HCT116 (cell line): Measurements from ENCODE around the gene ADARB2. TPM values are rescaled to one million over a fixed set of nuclear protein-coding genes. Genes with fewer than 3 reads are reported as not detected.

Experiments used
- ATAC-seq: fragments of 200-7000 bp; cut with Tn5 transposase; 2 replicates; pipeline ENCODE4 v1.9.1; 2020; ENCODE audit warnings: mild to moderate bottlenecking, moderate library complexity
- BruUV-seq: library from RNA; stranded (reverse); fragments of 400-500 nt; replicated peaks from 2 replicates; lab custom pipeline; 2021; lab: Mats Ljungman, UMichigan
- CTCF ChIA-PET: fragments of 300-600 bp; sonication (Branson Sonifier 250); formaldehyde crosslinking; loops from one replicate; lab custom pipeline; 2021; ENCODE audit warnings: antibody characterized with exemption; lab: Charles Lee
- POLR2A ChIA-PET: fragments of 300-600, 350-600 bp; sonication (Branson Sonifier 250); formaldehyde crosslinking; loops from one replicate; lab custom pipeline; 2021; ENCODE audit warnings: antibody characterized with exemption; lab: Charles Lee
- RAD21 ChIA-PET, 2 experiments: fragments of 300-600 bp; sonication (Branson Sonifier 250); formaldehyde crosslinking; loops; one replicate each; lab custom pipeline; 2023; ENCODE audit warnings: low total read pairs in 2 of 2; ENCODE audit not compliant: uncharacterized antibody in 2 of 2, unreplicated experiment in 2 of 2, low non-redundant PET in 1 of 2; lab: Charles Lee
- DNase-seq: peaks from one replicate; pipeline ENCODE4 v3.0.0-alpha.2; 2010; ENCODE audit warnings: low read depth, low spot score
- H2AFZ ChIP-seq: fragments of 200-600 bp; shearing (Covaris generic), sonication (generic); 2 replicates; pipeline ENCODE4 v1.6.1; 2017; ENCODE audit warnings: low read depth, mixed run types, mixed read lengths, antibody characterized with exemption, low read length; ENCODE audit not compliant: poor library complexity, severe bottlenecking
- H3K27ac ChIP-seq: 2 replicates; pipeline ENCODE4 v1.5.1; 2012; ENCODE audit warnings: low read depth, low read length
- H3K27me3 ChIP-seq: fragments of 200-600 bp; sonication (generic); 2 replicates; pipeline ENCODE4 v1.6.1; 2016; ENCODE audit warnings: mixed run types, low read length, mixed read lengths; ENCODE audit not compliant: insufficient read depth
- H3K36me3 ChIP-seq, 2 experiments: fragments of 200-500 bp in 1 of 2; fragments of 200-600 bp in 1 of 2; sonication (Bioruptor generic) in 1 of 2; sonication (generic) in 1 of 2; 2 replicates each; pipeline versions ENCODE4 v1.5.1 to v1.6.1; 2014 to 2016; ENCODE audit warnings: low read length in 2 of 2, inconsistent platforms in 1 of 2, mixed read lengths in 1 of 2, mixed run types in 1 of 2; ENCODE audit not compliant: insufficient read depth in 2 of 2, control insufficient read depth in 1 of 2
- H3K4me1 ChIP-seq, 2 experiments: fragments of 200-600 bp in 1 of 2; sonication (generic) in 1 of 2; 2 replicates each; pipeline versions ENCODE4 v1.5.1 to v1.6.1; 2012 to 2017; ENCODE audit warnings: low read length in 2 of 2, inconsistent platforms in 1 of 2, mild to moderate bottlenecking in 1 of 2, mixed read lengths in 1 of 2, mixed run types in 1 of 2, moderate library complexity in 1 of 2; ENCODE audit not compliant: insufficient read depth in 2 of 2, control insufficient read depth in 1 of 2
- H3K4me2 ChIP-seq: fragments of 200-600 bp; sonication (generic); 2 replicates; pipeline ENCODE4 v1.6.1; 2017; ENCODE audit warnings: mixed run types, low read length, mixed read lengths
- H3K4me3 ChIP-seq, 2 experiments: fragments of 200-600 bp in 1 of 2; sonication (generic) in 1 of 2; replicated peaks in 1 of 2; 2 replicates each; pipeline ENCODE4 v1.5.1; 2011 to 2016; ENCODE audit warnings: low read length in 2 of 2, control low read depth in 1 of 2, low read depth in 1 of 2, mild to moderate bottlenecking in 1 of 2, mixed read lengths in 1 of 2, mixed run types in 1 of 2
- H3K79me2 ChIP-seq: fragments of 200-600 bp; sonication (generic); 2 replicates; pipeline ENCODE4 v1.6.1; 2017; ENCODE audit warnings: mild to moderate bottlenecking, mixed run types, low read length, moderate library complexity, mixed read lengths; ENCODE audit not compliant: insufficient read depth
- H3K9ac ChIP-seq: fragments of 200-600 bp; sonication (generic); 2 replicates; pipeline ENCODE4 v1.6.1; 2016; ENCODE audit warnings: low read length, mixed read lengths
- H3K9me2 ChIP-seq: fragments of 200-600 bp; sonication (generic), shearing (Covaris generic); 2 replicates; pipeline ENCODE4 v1.6.1; 2017; ENCODE audit warnings: mixed run types, mild to moderate bottlenecking, moderate library complexity; ENCODE audit not compliant: insufficient read depth
- H3K9me3 ChIP-seq, 2 experiments: fragments of 200-500 bp in 1 of 2; fragments of 200-600 bp in 1 of 2; sonication (Bioruptor generic) in 1 of 2; sonication (generic) in 1 of 2; 2 replicates each; pipeline ENCODE4 v1.6.1; 2014 to 2017; ENCODE audit warnings: low read length in 2 of 2, mixed read lengths in 2 of 2, inconsistent platforms in 1 of 2, low read depth in 1 of 2, mild to moderate bottlenecking in 1 of 2, mixed run types in 1 of 2, moderate library complexity in 1 of 2; ENCODE audit not compliant: control insufficient read depth in 1 of 2, insufficient read depth in 1 of 2
- H4K20me1 ChIP-seq: fragments of 200-600 bp; sonication (generic), shearing (Covaris generic); 2 replicates; pipeline ENCODE4 v1.6.1; 2017; ENCODE audit warnings: mixed run types, mild to moderate bottlenecking, moderate library complexity; ENCODE audit not compliant: insufficient read depth
- ATF3 ChIP-seq: IDR thresholded peaks from 2 replicates; pipeline ENCODE4 v1.6.1; 2012
- CBX3 ChIP-seq: IDR thresholded peaks from 2 replicates; pipeline ENCODE4 v1.6.1; 2012; ENCODE audit warnings: low read depth
- EGR1 ChIP-seq: IDR thresholded peaks from 2 replicates; pipeline ENCODE4 v1.6.1; 2012; ENCODE audit warnings: low read depth
- ELF1 ChIP-seq: IDR thresholded peaks from 2 replicates; pipeline ENCODE4 v1.6.1; 2012; ENCODE audit warnings: low read depth, borderline replicate concordance
- EZH2 ChIP-seq: fragments of 200-600 bp; sonication (generic); IDR thresholded peaks from 2 replicates; pipeline ENCODE4 v1.6.1; 2017; ENCODE audit warnings: antibody characterized with exemption, mixed run types
- EZH2phosphoT487 ChIP-seq: fragments of 200-600 bp; IDR thresholded peaks from 2 replicates; pipeline ENCODE4 v1.6.1; 2018; ENCODE audit warnings: antibody characterized with exemption, borderline replicate concordance
- FOSL1 ChIP-seq: IDR thresholded peaks from 2 replicates; pipeline ENCODE4 v1.6.1; 2012; ENCODE audit warnings: low read depth
- JUND ChIP-seq: IDR thresholded peaks from 2 replicates; pipeline ENCODE4 v1.6.1; 2012
- POLR2A ChIP-seq: IDR thresholded peaks from 2 replicates; pipeline ENCODE4 v1.7.0; 2011; ENCODE audit warnings: borderline replicate concordance; ENCODE audit not compliant: insufficient read depth, insufficient read length; ENCODE audit errors: extremely low read depth
- POLR2AphosphoS5 ChIP-seq: IDR thresholded peaks from 2 replicates; pipeline ENCODE4 v1.6.1; 2011; ENCODE audit warnings: mild to moderate bottlenecking, low read depth, low read length, moderate library complexity
- SIN3A ChIP-seq: IDR thresholded peaks from 2 replicates; pipeline ENCODE4 v1.6.1; 2012; ENCODE audit warnings: low read depth
- SRF ChIP-seq: IDR thresholded peaks from 2 replicates; pipeline ENCODE4 v1.6.1; 2012; ENCODE audit warnings: low read depth
- TCF7L2 ChIP-seq: IDR thresholded peaks from 2 replicates; pipeline ENCODE4 v1.7.0; 2011; ENCODE audit warnings: borderline replicate concordance, inconsistent platforms; ENCODE audit not compliant: insufficient read depth, insufficient read length; ENCODE audit errors: extremely low read depth
- YY1 ChIP-seq: IDR thresholded peaks from 2 replicates; pipeline ENCODE4 v1.6.1; 2011; ENCODE audit warnings: low read length, low read depth, moderate library complexity, mild to moderate bottlenecking; ENCODE audit not compliant: insufficient replicate concordance; ENCODE audit errors: extremely low read depth
- ZNF274 ChIP-seq: fragments of 200-500 bp; sonication (Bioruptor generic); IDR thresholded peaks from 2 replicates; pipeline ENCODE4 v1.6.1; 2014; ENCODE audit warnings: mild to moderate bottlenecking, low read depth, low read length, inconsistent platforms
- intact Hi-C: fragments of 100-400 bp; cut with micrococcal nuclease; formaldehyde crosslinking; loops from 2 replicates; pipeline ENCODE4 v1.10.0; 2022
- total RNA-seq: library from RNA; stranded (reverse); gene quantifications from one replicate; pipeline ENCODE4 v1.2.1, GENCODE V29; 2021; ENCODE audit not compliant: unreplicated experiment
- TF ChIP-seq, protein P1 (sequence below): IDR thresholded peaks from 2 replicates; pipeline ENCODE4 v1.6.1; 2012

Gene ADARB2
- total RNA-seq, 1 experiment from 2014 or later: not detected

DNA sequence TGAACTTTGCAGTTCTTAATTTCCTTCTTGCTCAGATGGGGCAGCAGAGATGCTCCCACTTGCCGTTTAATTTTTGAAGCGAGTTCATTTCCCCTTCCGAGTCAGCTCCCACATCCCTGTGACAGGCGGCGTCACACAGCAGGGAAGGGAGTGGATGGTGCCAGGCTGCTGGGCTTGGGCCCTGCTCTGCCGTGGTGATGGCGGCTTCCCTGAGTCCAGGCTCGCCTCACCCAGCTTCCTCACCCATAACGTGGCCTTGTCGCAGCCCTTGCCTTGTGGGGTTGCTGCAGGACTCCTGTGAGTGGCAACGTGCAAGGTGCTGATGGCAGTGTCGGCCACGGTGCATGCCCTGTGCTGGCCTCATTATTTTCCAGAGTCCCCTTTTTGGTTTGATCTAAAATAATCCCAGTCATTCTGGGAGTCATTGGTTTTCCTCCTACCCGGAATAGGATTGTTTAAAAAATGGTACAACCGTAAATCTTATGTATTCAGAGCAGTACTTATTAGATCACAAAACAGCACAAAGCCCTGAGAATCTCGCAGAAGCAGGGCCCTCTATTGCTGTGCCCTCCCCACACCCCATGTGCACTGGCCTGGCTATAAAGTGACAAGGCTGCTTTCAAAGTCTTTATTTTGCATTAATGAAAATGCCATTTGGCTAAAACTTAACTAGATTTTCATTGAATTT, 421.1 kb downstream of the ADARB2 start:
- BruUV-seq: no TSS peak
- ATAC-seq (no peak), DNase-seq (no peak)
- ChIA-PET RAD21 (no interaction called here), POLR2A (no interaction called here), CTCF (no interaction called here)
- Histone ChIP-seq H3K4me1 (no peaks in the 10 kb centered on the region), H3K79me2 (no peaks in the 10 kb centered on the region), H3K9ac (no peak overlapping the region), H3K4me3 (no peak overlapping the region), H4K20me1 (no peaks in the 10 kb centered on the region), H3K4me2 (no peak overlapping the region), H3K27ac (no peak overlapping the region), H2AFZ (no peak overlapping the region), H3K36me3 (no peaks in the 10 kb centered on the region), H3K9me3 (no peaks in the 10 kb centered on the region), H3K27me3 (peaks cover 20% of the 10 kb centered on the region), H3K9me2 (no peaks in the 10 kb centered on the region)
- intact Hi-C loops: no loop called here
- TF ChIP-seq YY1 (no peak), SIN3A (no peak), ELF1 (no peak), EZH2phosphoT487 (no peak), ATF3 (no peak), ZNF274 (no peak), CBX3 (no peak), EZH2 (no peak), TCF7L2 (no peak), FOSL1 (no peak), EGR1 (no peak), JUND (no peak), POLR2A (no peak), SRF (no peak), POLR2AphosphoS5 (no peak)
- TF ChIP-seq, protein P1, sequence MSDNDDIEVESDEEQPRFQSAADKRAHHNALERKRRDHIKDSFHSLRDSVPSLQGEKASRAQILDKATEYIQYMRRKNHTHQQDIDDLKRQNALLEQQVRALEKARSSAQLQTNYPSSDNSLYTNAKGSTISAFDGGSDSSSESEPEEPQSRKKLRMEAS: no peak
